GM12891 (cell line): ENCODE results near the gene INKA1.

Experiments
- POLR2A ChIP-seq: IDR thresholded peaks from 2 replicates; pipeline ENCODE4 v1.6.1; 2011; ENCODE audit warnings: low read depth, low read length, control low read depth
- POLR2AphosphoS5 ChIP-seq: IDR thresholded peaks from 2 replicates; pipeline ENCODE4 v1.6.1; 2011; ENCODE audit warnings: low read depth, low read length, control low read depth
- TAF1 ChIP-seq: IDR thresholded peaks from 2 replicates; pipeline ENCODE4 v1.6.1; 2011; ENCODE audit warnings: low read depth, low read length, control low read depth

- TF ChIP-seq POLR2A (no peak), POLR2AphosphoS5 (no peak), TAF1 (no peak)
Observed at GRCh38 chr3:49812916-49813496, 9.9 kb downstream of the INKA1 start.
